ENCODE results near the gene MXD3. TPM values are rescaled to one million over a fixed set of nuclear protein-coding genes. Genes with fewer than 3 reads are reported as not detected.

MXD3 gene
- total RNA-seq, 1 experiment from 2014 or later, result 50.0 TPM

DNA sequence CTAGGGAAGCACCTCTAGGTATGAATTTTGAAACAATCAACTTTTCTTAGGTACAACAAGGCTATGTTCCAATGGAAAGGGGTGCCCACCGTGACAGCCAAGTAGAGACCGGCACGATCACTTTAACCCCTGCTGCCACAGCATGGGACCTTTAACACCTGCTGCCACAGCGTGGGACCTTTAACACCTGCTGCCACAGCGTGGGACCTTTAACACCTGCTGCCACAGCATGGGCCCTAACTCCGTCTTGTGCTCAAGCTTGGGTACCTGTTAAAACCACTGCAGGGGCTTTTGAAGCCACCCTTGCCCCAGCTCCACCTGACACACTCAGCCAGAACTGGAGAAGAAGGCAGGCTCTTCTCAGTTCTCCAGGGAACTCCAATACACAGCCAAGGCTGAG lies 18.2 kb upstream of the MXD3 start:
- no peak overlapping the region for H2AFZ ChIP-seq
- TF ChIP-seq EZH2 (IDR thresholded peaks at IDR 0.05; ENCODE audit: low read depth) (no peak), CTCF (conservative IDR thresholded peaks at IDR 0.05) (no peak)
- ChIA-PET CTCF (no interaction called here), POLR2A (ENCODE audit: unreplicated experiment) (no interaction called here)
- BruUV-seq (replicated peaks), result no TSS peak
- H3F3A ChIP-seq (ENCODE audit: insufficient read depth, low read depth), result peaks cover 24% of the 10 kb centered on the region
- peaks cover 7% of the 10 kb centered on the region; the same call in 1 of the 2 replicates for H3K36me3 ChIP-seq (ENCODE audit: low read depth)
- intact Hi-C loops (cut with micrococcal nuclease; ENCODE audit: unreplicated experiment), result no loop called here
- no peak overlapping the region for H3K4me3 ChIP-seq
- H3K27me3 ChIP-seq (ENCODE audit: insufficient read depth, low read depth), result no peaks in the 10 kb centered on the region
- no peaks in the 10 kb centered on the region for H3K9me2 ChIP-seq (ENCODE audit: insufficient read depth)
- no peak for DNase-seq
- H3K4me1 ChIP-seq (replicated peaks; ENCODE audit: insufficient read depth), result peaks cover 23% of the 10 kb centered on the region
- H3K4me2 ChIP-seq, result no peak overlapping the region
- H3K79me2 ChIP-seq (ENCODE audit: low read depth), result no peaks in the 10 kb centered on the region
- H4K20me1 ChIP-seq (ENCODE audit: insufficient read depth), result peaks cover 8% of the 10 kb centered on the region; the same call in 1 of the 2 replicates
- no peaks in the 10 kb centered on the region for H3K9me3 ChIP-seq (ENCODE audit: insufficient read depth, low read depth)
- no peak overlapping the region for H3K27ac ChIP-seq

DNA sequence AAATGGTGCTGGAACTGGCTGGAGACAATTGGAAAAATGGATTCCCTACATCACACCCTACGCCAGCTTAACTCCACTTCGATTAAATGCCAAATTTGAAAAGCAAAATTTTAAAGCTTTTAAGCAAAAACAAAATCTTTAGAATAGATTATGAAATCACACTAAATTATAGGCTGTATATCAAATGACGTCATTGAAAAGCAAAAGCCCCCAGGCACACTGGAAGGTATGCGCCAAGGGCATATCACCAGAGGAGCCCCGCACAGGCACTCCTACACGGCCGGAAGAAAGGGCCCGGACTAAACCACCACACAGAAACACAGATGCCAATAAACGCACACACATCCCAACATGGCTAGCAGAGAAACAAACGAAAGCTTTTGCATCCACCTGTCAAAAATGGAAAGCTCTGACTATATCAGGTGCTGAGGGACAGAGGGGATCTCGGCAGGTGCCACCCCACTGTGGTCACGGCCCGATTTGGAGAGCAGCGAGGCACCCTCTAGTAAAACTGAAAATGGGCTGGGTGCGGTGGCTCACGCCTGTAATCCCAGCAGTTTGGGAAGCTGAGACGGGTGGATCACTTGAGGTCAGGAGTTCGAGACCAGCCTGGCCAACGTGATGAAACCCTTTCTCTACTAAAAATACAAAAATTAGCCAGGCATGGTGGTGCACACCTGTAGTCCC lies 17.0 kb upstream of the MXD3 start:
- Histone ChIP-seq H3F3A (ENCODE audit: insufficient read depth, low read depth) (peaks cover 24% of the 10 kb centered on the region), H2AFZ (no peak overlapping the region), H3K9me2 (ENCODE audit: insufficient read depth) (no peaks in the 10 kb centered on the region), H3K27ac (no peak overlapping the region), H3K79me2 (ENCODE audit: low read depth) (no peaks in the 10 kb centered on the region), H4K20me1 (ENCODE audit: insufficient read depth) (peaks cover 8% of the 10 kb centered on the region; the same call in 1 of the 2 replicates), H3K4me1 (replicated peaks; ENCODE audit: insufficient read depth) (peaks cover 23% of the 10 kb centered on the region), H3K4me2 (no peak overlapping the region), H3K36me3 (ENCODE audit: low read depth) (no peaks in the 10 kb centered on the region), H3K9me3 (ENCODE audit: insufficient read depth, low read depth) (no peaks in the 10 kb centered on the region), H3K27me3 (ENCODE audit: insufficient read depth, low read depth) (no peaks in the 10 kb centered on the region), H3K4me3 (no peak overlapping the region)
- TF ChIP-seq EZH2 (IDR thresholded peaks at IDR 0.05; ENCODE audit: low read depth), result no peak
- no peak for TF ChIP-seq CTCF (conservative IDR thresholded peaks at IDR 0.05)
- intact Hi-C loops (cut with micrococcal nuclease; ENCODE audit: unreplicated experiment), result no loop called here
- no TSS peak for BruUV-seq (replicated peaks)
- POLR2A ChIA-PET (ENCODE audit: unreplicated experiment), result interaction anchor here (0.6 to 0.7 kb wide), 3 partner anchors 38 to 166 kb away, joined by 3 to 4 read pairs (median 3); no protein-coding TSS in a partner anchor
- no peak for DNase-seq
- CTCF ChIA-PET, result interaction anchor here (0.6 to 0.8 kb wide), 2 partner anchors 94 to 223 kb away, joined by 3 to 4 read pairs; no protein-coding TSS in a partner anchor

GRCh38 chr5:177327539-177328522 lies 16.1 kb upstream of the MXD3 start:
- TF ChIP-seq CTCF (conservative IDR thresholded peaks at IDR 0.05) (no peak), EZH2 (IDR thresholded peaks at IDR 0.05; ENCODE audit: low read depth) (no peak)
- POLR2A ChIA-PET (ENCODE audit: unreplicated experiment), result interaction anchor here (0.6 to 0.7 kb wide), 3 partner anchors 39 to 876 kb away, joined by 3 to 4 read pairs (median 3); partner anchors contain the start of gene HNRNPAB
- peaks cover 23% of the 10 kb centered on the region for H3K4me1 ChIP-seq (replicated peaks; ENCODE audit: insufficient read depth)
- BruUV-seq (replicated peaks), result no TSS peak
- no peaks in the 10 kb centered on the region for H3K9me3 ChIP-seq (ENCODE audit: insufficient read depth, low read depth)
- no peaks in the 10 kb centered on the region for H3K9me2 ChIP-seq (ENCODE audit: insufficient read depth)
- intact Hi-C loops (cut with micrococcal nuclease; ENCODE audit: unreplicated experiment), result no loop called here
- H3K4me2 ChIP-seq, result no peak overlapping the region
- H3K27ac ChIP-seq, result no peak overlapping the region
- H2AFZ ChIP-seq, result no peak overlapping the region
- H4K20me1 ChIP-seq (ENCODE audit: insufficient read depth), result no peaks in the 10 kb centered on the region
- CTCF ChIA-PET, result interaction anchor here (0.6 to 0.8 kb wide), 3 partner anchors 10 to 222 kb away, joined by 3 to 5 read pairs (median 3); no protein-coding TSS in a partner anchor
- no peaks in the 10 kb centered on the region for H3K27me3 ChIP-seq (ENCODE audit: insufficient read depth, low read depth)
- H3K36me3 ChIP-seq (ENCODE audit: low read depth), result no peaks in the 10 kb centered on the region
- H3F3A ChIP-seq (ENCODE audit: insufficient read depth, low read depth), result peaks cover 29% of the 10 kb centered on the region
- H3K79me2 ChIP-seq (ENCODE audit: low read depth), result no peaks in the 10 kb centered on the region
- no peak overlapping the region for H3K4me3 ChIP-seq
- DNase-seq, result no peak

All from PC-9 (cell line).